ENCODE measurements around the gene ANKRD27.

GRCh38 chr19:32682317-32682716, 7.3 kb upstream of the ANKRD27 start:
- no peak for TF ChIP-seq GATA2 (IDR thresholded peaks at IDR 0.05; ENCODE audit: low read depth, low read length)
- no peak for TF ChIP-seq GATA3 (IDR thresholded peaks at IDR 0.05; ENCODE audit: low read depth, low read length)

Measured in SH-SY5Y (cell line).